ENCODE results near the gene PCDHA1.

- no peak for TF ChIP-seq EZH2 (IDR thresholded peaks at IDR 0.05; ENCODE audit: low read length)
- no peak for TF ChIP-seq CTCF (optimal IDR thresholded peaks at IDR 0.05 in 1 of 3, IDR thresholded peaks at IDR 0.05 in 1 of 3, conservative IDR thresholded peaks at IDR 0.05 in 1 of 3; ENCODE audit: extremely low read depth in 1 of 3, insufficient read depth in 2 of 3, low read length in 3 of 3)
Observed at GRCh38 chr5:140965905-140966292, 180.0 kb downstream of the PCDHA1 start.
